Central memory CD8-positive, alpha-beta T cell (primary cell): ENCODE data around the gene NDST1.

Experiments used
- ATAC-seq: fragments of 150-1000 bp; cut with Tn5 transposase; replicated peaks from 2 replicates; pipeline ENCODE4 v1.10.0; 2022; ENCODE audit warnings: mild to moderate bottlenecking, moderate FRiP score, moderate number of reproducible peaks; ENCODE audit not compliant: poor library complexity, severe bottlenecking; ENCODE audit errors: extremely low read depth
- DNase-seq, 2 donors: peaks; one replicate each; pipeline ENCODE4 v3.0.0; 2021; ENCODE audit warnings: low spot score in 2 of 2
- H3K27ac Mint-ChIP-seq: one replicate; pipeline ENCODE4 v1.8.0; 2022; ENCODE audit warnings: low read depth, mild to moderate bottlenecking, moderate library complexity, mixed read lengths
- H3K27me3 Mint-ChIP-seq: one replicate; pipeline ENCODE4 v1.8.0; 2022; ENCODE audit warnings: mixed read lengths
- H3K36me3 Mint-ChIP-seq: one replicate; pipeline ENCODE4 v1.8.0; 2022; ENCODE audit warnings: mild to moderate bottlenecking, moderate library complexity, mixed read lengths; ENCODE audit not compliant: insufficient read depth
- H3K4me1 Mint-ChIP-seq: one replicate; pipeline ENCODE4 v1.8.0; 2022; ENCODE audit warnings: mixed read lengths
- H3K4me3 Mint-ChIP-seq: one replicate; pipeline ENCODE4 v1.8.0; 2022; ENCODE audit warnings: mild to moderate bottlenecking, moderate library complexity, mixed read lengths
- H3K9me3 Mint-ChIP-seq: one replicate; pipeline ENCODE4 v1.8.0; 2022; ENCODE audit warnings: mixed read lengths

NDST1 gene

GRCh38 chr5:150590979-150591695 is 83.2 kb downstream of the NDST1 start:
- no peak for ATAC-seq
- H3K4me3 Mint-ChIP-seq = no peak overlapping the region
- no peaks in the 10 kb centered on the region for H3K9me3 Mint-ChIP-seq
- peaks cover 2% of the 10 kb centered on the region for H3K36me3 Mint-ChIP-seq
- no peaks in the 10 kb centered on the region for H3K27me3 Mint-ChIP-seq
- DNase-seq = no peak
- no peak overlapping the region for H3K27ac Mint-ChIP-seq
- no peaks in the 10 kb centered on the region for H3K4me1 Mint-ChIP-seq

GRCh38 chr5:150593593-150593992 is 85.7 kb downstream of the NDST1 start:
- no peaks in the 10 kb centered on the region for H3K9me3 Mint-ChIP-seq
- no peak for ATAC-seq

GRCh38 chr5:150593996-150594395 is 86.1 kb downstream of the NDST1 start:
- Mint-ChIP-seq H3K27ac (no peak overlapping the region), H3K4me3 (no peak overlapping the region), H3K27me3 (no peaks in the 10 kb centered on the region), H3K9me3 (no peaks in the 10 kb centered on the region), H3K4me1 (no peaks in the 10 kb centered on the region), H3K36me3 (peaks cover 2% of the 10 kb centered on the region)
- ATAC-seq (no peak), DNase-seq (no peak)

More at GRCh38 chr5:150593593-150593992, 85.7 kb downstream of the NDST1 start:
- DNase-seq = no peak
- no peaks in the 10 kb centered on the region for H3K27me3 Mint-ChIP-seq
- H3K27ac Mint-ChIP-seq = no peak overlapping the region
- peaks cover 2% of the 10 kb centered on the region for H3K36me3 Mint-ChIP-seq
- no peak overlapping the region for H3K4me3 Mint-ChIP-seq
- H3K4me1 Mint-ChIP-seq = no peaks in the 10 kb centered on the region

GRCh38 chr5:150595466-150596031 is 87.6 kb downstream of the NDST1 start:
- H3K9me3 Mint-ChIP-seq = no peaks in the 10 kb centered on the region
- H3K27me3 Mint-ChIP-seq = no peaks in the 10 kb centered on the region
- no peak for DNase-seq
- peaks cover 2% of the 10 kb centered on the region for H3K36me3 Mint-ChIP-seq
- H3K4me1 Mint-ChIP-seq = no peaks in the 10 kb centered on the region
- no peak overlapping the region for H3K4me3 Mint-ChIP-seq
- no peak for ATAC-seq
- no peak overlapping the region for H3K27ac Mint-ChIP-seq

GRCh38 chr5:150596313-150596712 is 88.4 kb downstream of the NDST1 start:
- peaks cover 2% of the 10 kb centered on the region for H3K36me3 Mint-ChIP-seq
- H3K27ac Mint-ChIP-seq = no peak overlapping the region
- no peaks in the 10 kb centered on the region for H3K4me1 Mint-ChIP-seq
- no peak for ATAC-seq
- no peak for DNase-seq
- no peaks in the 10 kb centered on the region for H3K9me3 Mint-ChIP-seq
- no peak overlapping the region for H3K4me3 Mint-ChIP-seq
- H3K27me3 Mint-ChIP-seq = no peaks in the 10 kb centered on the region

GRCh38 chr5:150596826-150597225 is 88.9 kb downstream of the NDST1 start:
- Mint-ChIP-seq H3K27ac (no peak overlapping the region), H3K27me3 (peaks cover 2% of the 10 kb centered on the region), H3K4me3 (no peak overlapping the region), H3K36me3 (peaks cover 2% of the 10 kb centered on the region), H3K9me3 (no peaks in the 10 kb centered on the region), H3K4me1 (no peaks in the 10 kb centered on the region)
- DNase-seq = no peak
- no peak for ATAC-seq

GRCh38 chr5:150598006-150598405 is 90.1 kb downstream of the NDST1 start:
- no peak for ATAC-seq
- Mint-ChIP-seq H3K4me1 (no peaks in the 10 kb centered on the region), H3K27me3 (peaks cover 10% of the 10 kb centered on the region), H3K36me3 (peaks cover 2% of the 10 kb centered on the region), H3K27ac (no peak overlapping the region), H3K4me3 (no peak overlapping the region), H3K9me3 (no peaks in the 10 kb centered on the region)
- DNase-seq = no peak

GRCh38 chr5:150598821-150599273 is 90.9 kb downstream of the NDST1 start:
- Mint-ChIP-seq H3K27ac (no peak overlapping the region), H3K27me3 (peaks cover 11% of the 10 kb centered on the region), H3K9me3 (no peaks in the 10 kb centered on the region), H3K4me1 (no peaks in the 10 kb centered on the region), H3K4me3 (no peak overlapping the region), H3K36me3 (peaks cover 2% of the 10 kb centered on the region)
- DNase-seq (no peak), ATAC-seq (no peak)

- DNase-seq = no peak
- no peak for ATAC-seq
- Mint-ChIP-seq H3K36me3 (peaks cover 2% of the 10 kb centered on the region), H3K4me1 (no peaks in the 10 kb centered on the region), H3K9me3 (no peaks in the 10 kb centered on the region), H3K27ac (no peak overlapping the region), H3K4me3 (no peak overlapping the region), H3K27me3 (peaks cover 15% of the 10 kb centered on the region)
Observed at GRCh38 chr5:150599281-150599680, 91.3 kb downstream of the NDST1 start.

- Mint-ChIP-seq H3K27me3 (peaks cover 20% of the 10 kb centered on the region), H3K36me3 (no peaks in the 10 kb centered on the region), H3K4me1 (no peaks in the 10 kb centered on the region), H3K27ac (no peak overlapping the region), H3K4me3 (no peak overlapping the region), H3K9me3 (no peaks in the 10 kb centered on the region)
- no peak for DNase-seq
- ATAC-seq = no peak
Observed at GRCh38 chr5:150599917-150600511, 92.1 kb downstream of the NDST1 start.

GRCh38 chr5:150600616-150601490 is 92.9 kb downstream of the NDST1 start:
- Mint-ChIP-seq H3K4me1 (no peaks in the 10 kb centered on the region), H3K27ac (no peak overlapping the region), H3K36me3 (no peaks in the 10 kb centered on the region), H3K27me3 (peaks cover 20% of the 10 kb centered on the region), H3K4me3 (no peak overlapping the region), H3K9me3 (no peaks in the 10 kb centered on the region)
- ATAC-seq (no peak), DNase-seq (no peak)

GRCh38 chr5:150601491-150602345 is 93.8 kb downstream of the NDST1 start:
- DNase-seq (no peak), ATAC-seq (no peak)
- Mint-ChIP-seq H3K36me3 (no peaks in the 10 kb centered on the region), H3K27ac (no peak overlapping the region), H3K9me3 (no peaks in the 10 kb centered on the region), H3K27me3 (peaks cover 20% of the 10 kb centered on the region), H3K4me1 (no peaks in the 10 kb centered on the region), H3K4me3 (no peak overlapping the region)
